ENCODE results near the gene MS4A6E. TPM values are rescaled to one million over a fixed set of nuclear protein-coding genes. Genes with fewer than 3 reads are reported as not detected.
"Not testable (repeated sequence)": the region's sequence is repeated elsewhere in the genome, so short reads cannot be mapped to it uniquely, and the experiment has no call there.

Gene MS4A6E
- not detected in 2 replicates for total RNA-seq (2014; rRNA removed; shearing (Covaris generic))

DNA sequence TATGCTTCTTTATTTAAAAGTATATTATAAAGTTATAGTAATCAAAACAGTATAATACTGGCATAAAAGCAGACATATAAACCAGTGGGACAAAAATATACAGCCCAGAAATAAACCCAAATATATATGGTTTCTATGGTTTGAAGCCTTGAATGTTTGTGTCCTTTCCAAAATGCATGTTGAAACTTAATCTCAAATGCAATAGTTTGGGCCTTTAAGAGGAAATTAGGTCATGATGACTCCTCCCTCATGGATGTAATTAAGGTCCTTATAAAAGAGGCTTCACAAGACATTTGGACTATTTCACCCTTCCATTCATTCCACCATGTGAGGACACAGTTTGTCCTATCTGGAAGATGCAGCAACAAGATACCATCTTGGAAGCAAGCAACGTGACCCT, at the start of gene MS4A6E:
TSS of gene MS4A6E (plus strand) at position 301 of the 400 bp plus-strand sequence. CDS start 7,641 bp downstream, outside the sequence.
- Histone ChIP-seq H3K4me3 (ENCODE audit: insufficient read depth, low read depth, low read length) (no peak within 1 kb of the TSS), H3K27me3 (ENCODE audit: control insufficient read depth, insufficient read depth, low read length) (no peaks in the 10 kb centered on the region), H3K36me3 (replicated peaks; ENCODE audit: control insufficient read depth, insufficient read depth, low read length) (no peaks in the 10 kb centered on the region)
- no peak for DNase-seq

- H3K36me3 ChIP-seq (replicated peaks; ENCODE audit: control insufficient read depth, insufficient read depth, low read length), result no peaks in the 10 kb centered on the region
- no peak for DNase-seq
- H3K27me3 ChIP-seq (ENCODE audit: control insufficient read depth, insufficient read depth, low read length), result no peaks in the 10 kb centered on the region
- no peak within 1 kb of the TSS for H3K4me3 ChIP-seq (ENCODE audit: insufficient read depth, low read depth, low read length)
Measured at GRCh38 chr11:60280412-60280811, 46.6 kb upstream of the MS4A6E start, which contains the start of gene MS4A4A. TSS of gene MS4A4A (plus strand) at chr11:60280666. CDS start at chr11:60280676, 10 bp downstream.

GRCh38 chr11:60281485-60281884, 45.6 kb upstream of the MS4A6E start:
- Histone ChIP-seq H3K27me3 (ENCODE audit: control insufficient read depth, insufficient read depth, low read length) (no peaks in the 10 kb centered on the region), H3K4me3 (ENCODE audit: insufficient read depth, low read depth, low read length) (no peak overlapping the region), H3K36me3 (replicated peaks; ENCODE audit: control insufficient read depth, insufficient read depth, low read length) (no peaks in the 10 kb centered on the region)
- DNase-seq, result no peak

GRCh38 chr11:60282286-60282685, 44.8 kb upstream of the MS4A6E start:
- Histone ChIP-seq H3K36me3 (replicated peaks; ENCODE audit: control insufficient read depth, insufficient read depth, low read length) (no peaks in the 10 kb centered on the region), H3K4me3 (ENCODE audit: insufficient read depth, low read depth, low read length) (no peak overlapping the region), H3K27me3 (ENCODE audit: control insufficient read depth, insufficient read depth, low read length) (no peaks in the 10 kb centered on the region)
- DNase-seq, result no peak

DNA sequence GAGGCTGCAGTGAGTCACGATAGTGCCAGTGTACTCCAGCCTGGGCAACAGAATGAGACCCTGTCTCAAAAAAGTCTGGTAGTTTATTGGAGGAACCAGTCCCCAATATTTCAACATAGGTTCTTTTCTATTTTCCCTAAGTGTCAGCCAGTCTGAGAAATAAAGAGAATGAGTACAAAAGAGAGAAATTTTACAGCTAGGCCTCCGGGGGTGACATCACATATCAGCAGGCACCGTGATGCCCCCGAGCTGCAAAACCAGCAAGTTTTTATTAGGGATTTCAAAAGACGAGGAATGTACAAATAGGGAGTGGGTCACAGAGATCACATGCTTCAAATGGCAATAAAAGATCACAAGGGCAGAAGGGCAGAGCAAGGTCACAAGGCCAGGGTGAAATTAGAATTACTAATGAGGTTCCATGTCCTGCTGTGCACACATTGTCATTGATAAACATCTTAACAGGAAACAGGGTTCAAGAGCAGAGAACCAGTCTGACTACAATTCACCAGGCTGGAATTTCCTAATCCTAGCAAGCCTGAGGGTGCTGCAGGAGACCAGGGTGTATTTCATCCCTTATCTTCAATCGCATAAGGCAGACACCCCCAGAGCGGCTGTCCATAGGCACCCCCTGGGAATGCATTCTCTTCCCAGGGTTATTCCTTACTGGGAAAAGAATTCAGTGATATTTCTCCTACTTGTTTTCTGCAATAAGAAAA, 41.5 kb upstream of the MS4A6E start:
- not testable (repeated sequence) for H3K27me3 ChIP-seq (ENCODE audit: control insufficient read depth, insufficient read depth, low read length); H3K36me3 ChIP-seq (replicated peaks; ENCODE audit: control insufficient read depth, insufficient read depth, low read length); H3K4me3 ChIP-seq (ENCODE audit: insufficient read depth, low read depth, low read length); DNase-seq

- no peak for DNase-seq
- no peaks in the 10 kb centered on the region for H3K27me3 ChIP-seq (ENCODE audit: control insufficient read depth, insufficient read depth, low read length)
- H3K36me3 ChIP-seq (replicated peaks; ENCODE audit: control insufficient read depth, insufficient read depth, low read length), result no peaks in the 10 kb centered on the region
- H3K4me3 ChIP-seq (ENCODE audit: insufficient read depth, low read depth, low read length), result no peak overlapping the region
Measured at GRCh38 chr11:60288531-60288930, 38.5 kb upstream of the MS4A6E start.

DNA sequence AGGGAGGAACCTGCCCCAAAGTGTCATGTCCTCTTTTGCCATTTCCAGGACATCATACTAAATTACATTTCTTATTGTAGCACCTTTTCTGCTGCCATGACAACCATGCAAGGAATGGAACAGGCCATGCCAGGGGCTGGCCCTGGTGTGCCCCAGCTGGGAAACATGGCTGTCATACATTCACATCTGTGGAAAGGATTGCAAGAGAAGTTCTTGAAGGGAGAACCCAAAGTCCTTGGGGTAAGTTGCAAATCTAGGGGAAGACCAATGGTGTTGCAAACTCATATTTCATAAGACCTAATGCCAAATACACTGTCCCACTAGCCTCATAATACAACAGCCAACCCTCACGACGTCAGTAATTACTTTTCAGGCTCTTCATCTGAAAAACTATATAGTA, 34.9 kb upstream of the MS4A6E start:
- no peak for DNase-seq
- H3K36me3 ChIP-seq (replicated peaks; ENCODE audit: control insufficient read depth, insufficient read depth, low read length), result no peaks in the 10 kb centered on the region
- H3K27me3 ChIP-seq (ENCODE audit: control insufficient read depth, insufficient read depth, low read length), result no peaks in the 10 kb centered on the region
- H3K4me3 ChIP-seq (ENCODE audit: insufficient read depth, low read depth, low read length), result no peak overlapping the region

DNA sequence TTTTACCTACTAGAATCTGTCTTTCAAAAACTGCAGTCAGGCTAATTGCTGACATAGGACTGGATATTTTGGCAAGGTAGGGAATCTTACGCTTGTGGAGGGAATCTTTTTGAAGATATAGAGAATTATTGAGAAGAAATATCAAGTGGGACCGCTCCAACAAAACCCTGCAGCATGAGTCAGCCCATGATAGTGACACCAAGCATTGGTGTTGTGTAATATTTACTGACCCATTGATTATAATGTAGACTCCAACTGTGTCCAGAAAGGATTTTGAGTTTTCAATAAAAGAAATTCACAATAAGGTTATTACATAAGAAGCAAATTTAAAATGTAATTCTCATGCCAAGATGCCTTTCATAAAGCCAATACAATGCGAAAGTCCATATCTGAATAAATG, 25.9 kb upstream of the MS4A6E start:
- Histone ChIP-seq H3K4me3 (ENCODE audit: insufficient read depth, low read depth, low read length) (no peak overlapping the region), H3K36me3 (replicated peaks; ENCODE audit: control insufficient read depth, insufficient read depth, low read length) (no peaks in the 10 kb centered on the region), H3K27me3 (ENCODE audit: control insufficient read depth, insufficient read depth, low read length) (no peaks in the 10 kb centered on the region)
- DNase-seq, result no peak

DNA sequence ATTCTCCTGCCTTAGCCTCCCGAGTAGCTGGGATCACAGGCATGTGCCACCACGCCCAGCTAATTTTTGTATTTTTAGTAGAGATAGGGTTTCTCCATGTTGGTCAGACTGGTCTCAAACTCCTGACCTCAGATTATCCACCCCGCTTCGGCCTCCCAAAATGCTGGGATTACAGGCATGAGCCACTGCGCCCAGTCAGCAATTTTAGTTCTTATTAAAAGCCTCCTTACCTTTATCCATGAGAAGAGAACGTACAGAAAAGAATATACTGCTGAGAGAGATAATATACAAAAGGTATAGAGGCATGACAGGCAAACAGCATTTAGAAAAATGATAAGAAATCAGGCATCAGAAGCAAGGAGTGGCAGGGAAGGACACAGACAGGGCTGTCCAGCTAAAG, 25.2 kb upstream of the MS4A6E start:
- not testable (repeated sequence) for H3K27me3 ChIP-seq (ENCODE audit: control insufficient read depth, insufficient read depth, low read length); H3K36me3 ChIP-seq (replicated peaks; ENCODE audit: control insufficient read depth, insufficient read depth, low read length); DNase-seq; H3K4me3 ChIP-seq (ENCODE audit: insufficient read depth, low read depth, low read length)

DNA sequence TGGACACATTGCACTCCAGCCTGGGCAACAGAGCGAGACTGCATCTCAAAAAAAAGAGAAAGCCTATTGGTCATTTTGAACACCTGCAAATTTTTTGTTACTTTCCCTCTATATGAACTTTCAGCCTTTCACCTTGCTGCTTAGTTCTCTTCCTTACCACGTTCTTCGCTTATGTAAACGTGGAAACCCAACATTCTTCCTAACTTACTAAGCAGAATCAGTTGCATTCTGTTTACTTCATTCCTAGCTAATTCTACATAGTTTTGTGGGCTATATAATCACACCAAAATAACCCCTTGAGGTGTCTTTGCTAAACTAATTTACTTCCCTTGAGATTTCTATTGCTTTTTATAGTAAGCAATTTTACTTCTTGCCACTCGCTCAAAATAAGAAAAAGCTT, 23.4 kb upstream of the MS4A6E start:
- no peak for DNase-seq
- no peaks in the 10 kb centered on the region for H3K36me3 ChIP-seq (replicated peaks; ENCODE audit: control insufficient read depth, insufficient read depth, low read length)
- no peak overlapping the region for H3K4me3 ChIP-seq (ENCODE audit: insufficient read depth, low read depth, low read length)
- no peaks in the 10 kb centered on the region for H3K27me3 ChIP-seq (ENCODE audit: control insufficient read depth, insufficient read depth, low read length)

DNA sequence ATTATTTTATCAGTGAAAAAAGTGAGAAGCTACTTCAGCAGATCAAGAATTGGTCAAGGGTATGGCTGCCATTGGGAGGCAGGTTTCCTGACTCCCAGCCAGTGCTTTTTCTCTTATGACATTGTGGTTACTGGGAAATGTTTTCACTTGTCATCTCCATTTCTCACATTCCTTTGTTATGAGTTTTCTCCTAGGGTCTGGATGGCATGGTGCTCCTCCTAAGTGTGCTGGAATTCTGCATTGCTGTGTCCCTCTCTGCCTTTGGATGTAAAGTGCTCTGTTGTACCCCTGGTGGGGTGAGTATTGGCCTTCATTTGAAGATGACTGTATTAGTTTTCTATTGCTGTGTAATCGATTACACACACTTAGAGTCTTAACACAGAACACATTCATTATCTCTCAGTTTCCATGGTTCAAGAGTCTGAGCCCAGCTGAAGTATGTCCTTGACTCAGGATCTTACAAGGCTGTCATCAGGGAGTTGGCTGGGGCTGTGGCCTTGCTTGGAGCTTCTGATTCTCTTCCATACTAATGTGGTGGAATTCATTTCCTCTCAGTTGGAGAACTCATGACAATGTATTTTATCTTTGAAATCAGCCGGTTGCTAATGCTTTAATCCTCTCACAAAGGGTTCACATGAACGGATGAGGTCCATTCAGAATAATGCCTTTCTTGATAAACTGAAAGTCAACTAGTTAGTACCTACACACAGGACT, 21.0 kb upstream of the MS4A6E start:
- H3K36me3 ChIP-seq (replicated peaks; ENCODE audit: control insufficient read depth, insufficient read depth, low read length), result no peaks in the 10 kb centered on the region
- DNase-seq, result no peak
- no peak overlapping the region for H3K4me3 ChIP-seq (ENCODE audit: insufficient read depth, low read depth, low read length)

DNA sequence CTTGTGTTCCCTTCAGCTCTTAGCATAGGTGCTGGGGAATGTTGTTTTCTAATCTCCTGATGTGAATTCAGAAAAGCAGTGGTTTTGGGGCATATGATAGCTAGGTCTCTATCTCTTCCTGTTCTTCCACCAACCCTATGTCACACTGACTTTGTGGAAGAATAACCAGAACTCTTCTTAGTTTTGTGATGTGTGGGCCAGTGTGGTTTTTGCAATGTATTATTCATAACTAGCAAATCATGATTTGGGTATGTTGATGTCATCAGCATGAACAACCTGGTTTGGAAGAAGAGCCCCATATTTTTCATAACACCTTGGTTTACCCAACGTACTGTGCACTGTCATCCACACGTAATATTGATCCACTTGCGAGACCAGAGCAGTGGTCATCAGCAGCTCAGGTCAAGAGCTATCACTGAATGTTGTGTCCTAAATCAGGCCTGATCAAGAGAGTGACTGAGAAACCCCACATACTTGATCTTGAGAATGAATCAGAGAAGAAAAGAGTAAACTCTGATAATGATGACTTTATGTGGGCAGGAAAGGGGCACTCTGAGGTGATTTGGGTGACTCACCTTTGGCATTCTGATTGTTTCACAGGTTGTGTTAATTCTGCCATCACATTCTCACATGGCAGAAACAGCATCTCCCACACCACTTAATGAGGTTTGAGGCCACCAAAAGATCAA, 19.4 kb upstream of the MS4A6E start:
- Histone ChIP-seq H3K27me3 (ENCODE audit: control insufficient read depth, insufficient read depth, low read length) (no peaks in the 10 kb centered on the region), H3K4me3 (ENCODE audit: insufficient read depth, low read depth, low read length) (no peak overlapping the region), H3K36me3 (replicated peaks; ENCODE audit: control insufficient read depth, insufficient read depth, low read length) (no peaks in the 10 kb centered on the region)
- DNase-seq, result no peak

More for the DNA sequence above, 21.0 kb upstream of the MS4A6E start:
- H3K27me3 ChIP-seq (ENCODE audit: control insufficient read depth, insufficient read depth, low read length), result no peaks in the 10 kb centered on the region

DNA sequence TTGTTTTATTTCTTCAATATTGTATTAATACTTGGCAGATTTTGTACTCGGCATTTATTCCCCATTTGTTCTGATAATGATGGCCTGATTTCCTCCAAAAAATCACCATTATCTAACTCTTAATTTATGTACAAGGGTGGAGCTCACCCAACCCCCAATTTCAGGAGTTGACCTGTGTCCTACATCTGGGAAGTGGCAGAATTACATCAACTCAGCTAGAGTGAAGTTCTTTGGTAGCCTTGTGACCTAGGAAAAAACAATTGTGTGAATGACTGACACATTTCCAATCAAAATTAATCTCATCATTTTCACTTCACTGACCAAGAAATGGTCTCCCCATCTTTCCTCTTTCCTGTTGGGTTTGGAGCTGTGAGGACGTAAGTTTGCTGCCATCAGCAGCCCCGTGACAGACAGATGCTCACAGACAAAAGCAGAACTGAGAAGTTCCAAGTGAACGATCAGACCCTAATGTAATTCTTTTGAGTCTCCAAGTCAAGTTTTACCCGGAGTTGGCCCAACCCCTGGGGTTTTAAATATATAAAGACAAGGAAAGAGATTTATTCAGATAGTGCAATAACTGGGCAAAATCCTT, 16.6 kb upstream of the MS4A6E start:
- Histone ChIP-seq H3K36me3 (replicated peaks; ENCODE audit: control insufficient read depth, insufficient read depth, low read length) (no peaks in the 10 kb centered on the region), H3K4me3 (ENCODE audit: insufficient read depth, low read depth, low read length) (no peak overlapping the region), H3K27me3 (ENCODE audit: control insufficient read depth, insufficient read depth, low read length) (no peaks in the 10 kb centered on the region)
- DNase-seq, result no peak

DNA sequence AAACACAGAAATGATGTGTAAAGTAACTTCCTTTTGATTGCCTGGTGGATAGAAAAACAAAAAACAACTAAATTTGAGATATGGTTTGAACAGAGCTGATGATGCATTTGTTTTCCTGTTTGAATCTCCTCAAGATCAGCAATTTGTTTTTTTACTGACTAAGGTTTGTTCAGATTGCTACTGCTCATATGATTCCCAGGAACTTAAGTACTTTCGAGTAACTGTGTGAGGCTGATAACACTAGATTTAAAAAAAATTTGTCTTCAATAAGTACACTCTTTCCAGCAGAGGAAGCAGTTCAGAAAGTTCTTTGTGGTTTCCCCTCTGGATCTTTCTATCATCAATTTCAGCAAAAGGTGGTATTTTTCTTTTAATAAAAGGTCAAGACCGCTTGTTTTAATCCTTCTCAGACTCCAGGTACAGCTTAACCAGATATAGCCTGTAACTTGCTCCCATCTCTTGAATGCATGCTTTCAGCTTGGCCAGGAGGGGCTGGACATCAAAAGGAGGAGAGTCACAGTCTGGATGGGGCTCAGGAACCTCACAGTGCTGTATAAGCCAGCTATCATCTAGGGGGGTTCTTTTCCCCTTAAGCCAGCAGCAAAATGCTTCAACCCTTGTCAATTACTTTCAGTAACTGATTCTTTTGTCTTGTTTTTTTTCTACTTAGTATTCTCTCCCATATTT, 12.3 kb upstream of the MS4A6E start:
- Histone ChIP-seq H3K27me3 (ENCODE audit: control insufficient read depth, insufficient read depth, low read length) (no peaks in the 10 kb centered on the region), H3K36me3 (replicated peaks; ENCODE audit: control insufficient read depth, insufficient read depth, low read length) (no peaks in the 10 kb centered on the region), H3K4me3 (ENCODE audit: insufficient read depth, low read depth, low read length) (no peak overlapping the region)
- DNase-seq, result peak; percentile 13
